ENCODE results near the gene MTSS2.

Gene MTSS2

DNA sequence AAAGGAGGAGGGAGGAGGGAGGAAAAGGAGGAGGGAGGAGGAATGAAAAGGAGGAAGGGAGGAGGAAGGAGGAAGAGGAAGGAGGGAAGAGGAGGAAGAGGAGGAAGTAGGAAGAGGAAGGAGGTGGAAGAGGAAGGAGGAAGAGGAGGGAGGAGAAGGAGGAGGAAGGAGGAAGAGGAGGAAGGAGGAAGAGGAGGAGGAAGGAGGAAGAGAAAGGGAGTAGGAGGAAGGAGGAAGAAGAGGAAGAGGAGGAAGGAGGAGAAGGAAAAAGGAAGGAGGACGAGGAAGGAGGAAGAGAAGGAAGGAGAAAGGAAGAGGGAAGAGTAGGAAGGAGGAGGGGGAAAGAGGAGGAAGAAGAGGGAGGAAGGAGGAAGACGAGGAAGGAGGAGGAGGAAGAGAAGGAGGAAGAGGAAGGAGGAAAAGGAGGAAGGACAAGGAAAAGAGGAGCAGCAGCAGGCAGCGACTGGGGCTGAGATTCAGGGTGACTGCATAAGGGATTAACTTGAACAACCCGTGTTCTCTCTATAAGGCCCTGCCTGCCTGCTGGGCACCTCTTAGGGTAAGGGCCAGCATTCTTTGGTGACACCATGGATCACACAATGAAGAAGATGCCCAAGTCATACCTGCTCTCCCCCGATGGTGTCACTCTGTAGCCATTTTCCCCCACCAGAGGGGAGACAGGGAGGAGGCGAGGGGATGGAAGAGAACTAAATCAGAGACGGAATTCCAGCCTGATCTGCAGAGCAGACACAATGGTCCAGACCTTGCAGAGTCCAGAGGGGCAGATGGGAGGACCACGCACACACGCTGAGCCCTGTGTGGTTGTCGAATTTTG is 40.9 kb downstream of the MTSS2 start:
- ChIA-PET POLR2A (no interaction called here), CTCF (no interaction called here)
- no peaks in the 10 kb centered on the region for H3K36me3 ChIP-seq (ENCODE audit: control insufficient read depth in 2 of 2, insufficient read depth in 1 of 2, low read length in 2 of 2)
- TF ChIP-seq, protein P1, sequence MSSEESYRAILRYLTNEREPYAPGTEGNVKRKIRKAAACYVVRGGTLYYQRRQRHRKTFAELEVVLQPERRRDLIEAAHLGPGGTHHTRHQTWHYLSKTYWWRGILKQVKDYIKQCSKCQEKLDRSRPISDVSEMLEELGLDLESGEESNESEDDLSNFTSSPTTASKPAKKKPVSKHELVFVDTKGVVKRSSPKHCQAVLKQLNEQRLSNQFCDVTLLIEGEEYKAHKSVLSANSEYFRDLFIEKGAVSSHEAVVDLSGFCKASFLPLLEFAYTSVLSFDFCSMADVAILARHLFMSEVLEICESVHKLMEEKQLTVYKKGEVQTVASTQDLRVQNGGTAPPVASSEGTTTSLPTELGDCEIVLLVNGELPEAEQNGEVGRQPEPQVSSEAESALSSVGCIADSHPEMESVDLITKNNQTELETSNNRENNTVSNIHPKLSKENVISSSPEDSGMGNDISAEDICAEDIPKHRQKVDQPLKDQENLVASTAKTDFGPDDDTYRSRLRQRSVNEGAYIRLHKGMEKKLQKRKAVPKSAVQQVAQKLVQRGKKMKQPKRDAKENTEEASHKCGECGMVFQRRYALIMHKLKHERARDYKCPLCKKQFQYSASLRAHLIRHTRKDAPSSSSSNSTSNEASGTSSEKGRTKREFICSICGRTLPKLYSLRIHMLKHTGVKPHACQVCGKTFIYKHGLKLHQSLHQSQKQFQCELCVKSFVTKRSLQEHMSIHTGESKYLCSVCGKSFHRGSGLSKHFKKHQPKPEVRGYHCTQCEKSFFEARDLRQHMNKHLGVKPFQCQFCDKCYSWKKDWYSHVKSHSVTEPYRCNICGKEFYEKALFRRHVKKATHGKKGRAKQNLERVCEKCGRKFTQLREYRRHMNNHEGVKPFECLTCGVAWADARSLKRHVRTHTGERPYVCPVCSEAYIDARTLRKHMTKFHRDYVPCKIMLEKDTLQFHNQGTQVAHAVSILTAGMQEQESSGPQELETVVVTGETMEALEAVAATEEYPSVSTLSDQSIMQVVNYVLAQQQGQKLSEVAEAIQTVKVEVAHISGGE (tag by site-specific recombination; conservative IDR thresholded peaks at IDR 0.05; ENCODE audit: low read depth), result no peak
- TF ChIP-seq ZNF155 (tag by site-specific recombination; IDR thresholded peaks at IDR 0.05) (no peak), ZNF140 (tag by site-specific recombination; IDR thresholded peaks at IDR 0.05) (no peak), ZSCAN16 (tag by site-specific recombination; IDR thresholded peaks at IDR 0.05) (no peak), ZFP37 (tag by site-specific recombination; IDR thresholded peaks at IDR 0.05) (no peak), ZNF416 (tag by site-specific recombination; IDR thresholded peaks at IDR 0.05) (no peak), GLI2 (tag by site-specific recombination; IDR thresholded peaks at IDR 0.05; ENCODE audit: borderline replicate concordance, low read depth) (no peak), HOXD13 (CRISPR knock-in tag; IDR thresholded peaks at IDR 0.05; ENCODE audit: borderline replicate concordance) (no peak), ZBTB21 (tag by site-specific recombination; IDR thresholded peaks at IDR 0.05) (no peak), SP3 (tag by site-specific recombination; IDR thresholded peaks at IDR 0.05) (no peak), HOXA7 (CRISPR knock-in tag; IDR thresholded peaks at IDR 0.05; ENCODE audit: borderline replicate concordance) (no peak), ZNF19 (tag by site-specific recombination; IDR thresholded peaks at IDR 0.05; ENCODE audit: low read depth) (no peak), KLF7 (tag by site-specific recombination; IDR thresholded peaks at IDR 0.05; ENCODE audit: borderline replicate concordance) (0 out of 2 replicates have a peak, but pooled peaks have one; percentile 50), ZNF248 (tag by site-specific recombination; IDR thresholded peaks at IDR 0.05) (0 out of 2 replicates have a peak, but pooled peaks have one; percentile 43), EGR2 (tag by site-specific recombination; IDR thresholded peaks at IDR 0.05; ENCODE audit: low read depth) (peak; percentile 86), ZBTB8A (tag by site-specific recombination; IDR thresholded peaks at IDR 0.05) (no peak), ZNF629 (tag by site-specific recombination; IDR thresholded peaks at IDR 0.05) (no peak), ZNF426 (tag by site-specific recombination; IDR thresholded peaks at IDR 0.05) (no peak), FEZF1 (tag by site-specific recombination; IDR thresholded peaks at IDR 0.05) (no peak), ZFP3 (tag by site-specific recombination; IDR thresholded peaks at IDR 0.05; ENCODE audit: low read depth) (no peak), ZNF600 (tag by site-specific recombination; IDR thresholded peaks at IDR 0.05) (no peak), ZNF16 (tag by site-specific recombination; IDR thresholded peaks at IDR 0.05; ENCODE audit: low read depth) (no peak), SETDB1 (IDR thresholded peaks at IDR 0.05; ENCODE audit: insufficient read length, low read length) (no peak), ZNF544 (tag by site-specific recombination; IDR thresholded peaks at IDR 0.05) (peak; percentile 68), ZNF394 (tag by site-specific recombination; IDR thresholded peaks at IDR 0.05; ENCODE audit: borderline replicate concordance) (no peak)
- TF ChIP-seq, protein P2, sequence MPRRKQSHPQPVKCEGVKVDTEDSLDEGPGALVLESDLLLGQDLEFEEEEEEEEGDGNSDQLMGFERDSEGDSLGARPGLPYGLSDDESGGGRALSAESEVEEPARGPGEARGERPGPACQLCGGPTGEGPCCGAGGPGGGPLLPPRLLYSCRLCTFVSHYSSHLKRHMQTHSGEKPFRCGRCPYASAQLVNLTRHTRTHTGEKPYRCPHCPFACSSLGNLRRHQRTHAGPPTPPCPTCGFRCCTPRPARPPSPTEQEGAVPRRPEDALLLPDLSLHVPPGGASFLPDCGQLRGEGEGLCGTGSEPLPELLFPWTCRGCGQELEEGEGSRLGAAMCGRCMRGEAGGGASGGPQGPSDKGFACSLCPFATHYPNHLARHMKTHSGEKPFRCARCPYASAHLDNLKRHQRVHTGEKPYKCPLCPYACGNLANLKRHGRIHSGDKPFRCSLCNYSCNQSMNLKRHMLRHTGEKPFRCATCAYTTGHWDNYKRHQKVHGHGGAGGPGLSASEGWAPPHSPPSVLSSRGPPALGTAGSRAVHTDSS (tag by site-specific recombination; IDR thresholded peaks at IDR 0.05), result peak; percentile 99
- TF ChIP-seq, protein P3, sequence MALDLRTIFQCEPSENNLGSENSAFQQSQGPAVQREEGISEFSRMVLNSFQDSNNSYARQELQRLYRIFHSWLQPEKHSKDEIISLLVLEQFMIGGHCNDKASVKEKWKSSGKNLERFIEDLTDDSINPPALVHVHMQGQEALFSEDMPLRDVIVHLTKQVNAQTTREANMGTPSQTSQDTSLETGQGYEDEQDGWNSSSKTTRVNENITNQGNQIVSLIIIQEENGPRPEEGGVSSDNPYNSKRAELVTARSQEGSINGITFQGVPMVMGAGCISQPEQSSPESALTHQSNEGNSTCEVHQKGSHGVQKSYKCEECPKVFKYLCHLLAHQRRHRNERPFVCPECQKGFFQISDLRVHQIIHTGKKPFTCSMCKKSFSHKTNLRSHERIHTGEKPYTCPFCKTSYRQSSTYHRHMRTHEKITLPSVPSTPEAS (tag by site-specific recombination; IDR thresholded peaks at IDR 0.05), result no peak
- TF ChIP-seq, protein P4, sequence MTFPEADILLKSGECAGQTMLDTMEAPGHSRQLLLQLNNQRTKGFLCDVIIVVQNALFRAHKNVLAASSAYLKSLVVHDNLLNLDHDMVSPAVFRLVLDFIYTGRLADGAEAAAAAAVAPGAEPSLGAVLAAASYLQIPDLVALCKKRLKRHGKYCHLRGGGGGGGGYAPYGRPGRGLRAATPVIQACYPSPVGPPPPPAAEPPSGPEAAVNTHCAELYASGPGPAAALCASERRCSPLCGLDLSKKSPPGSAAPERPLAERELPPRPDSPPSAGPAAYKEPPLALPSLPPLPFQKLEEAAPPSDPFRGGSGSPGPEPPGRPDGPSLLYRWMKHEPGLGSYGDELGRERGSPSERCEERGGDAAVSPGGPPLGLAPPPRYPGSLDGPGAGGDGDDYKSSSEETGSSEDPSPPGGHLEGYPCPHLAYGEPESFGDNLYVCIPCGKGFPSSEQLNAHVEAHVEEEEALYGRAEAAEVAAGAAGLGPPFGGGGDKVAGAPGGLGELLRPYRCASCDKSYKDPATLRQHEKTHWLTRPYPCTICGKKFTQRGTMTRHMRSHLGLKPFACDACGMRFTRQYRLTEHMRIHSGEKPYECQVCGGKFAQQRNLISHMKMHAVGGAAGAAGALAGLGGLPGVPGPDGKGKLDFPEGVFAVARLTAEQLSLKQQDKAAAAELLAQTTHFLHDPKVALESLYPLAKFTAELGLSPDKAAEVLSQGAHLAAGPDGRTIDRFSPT (tag by site-specific recombination; IDR thresholded peaks at IDR 0.05), result no peak
- TF ChIP-seq, protein P5, sequence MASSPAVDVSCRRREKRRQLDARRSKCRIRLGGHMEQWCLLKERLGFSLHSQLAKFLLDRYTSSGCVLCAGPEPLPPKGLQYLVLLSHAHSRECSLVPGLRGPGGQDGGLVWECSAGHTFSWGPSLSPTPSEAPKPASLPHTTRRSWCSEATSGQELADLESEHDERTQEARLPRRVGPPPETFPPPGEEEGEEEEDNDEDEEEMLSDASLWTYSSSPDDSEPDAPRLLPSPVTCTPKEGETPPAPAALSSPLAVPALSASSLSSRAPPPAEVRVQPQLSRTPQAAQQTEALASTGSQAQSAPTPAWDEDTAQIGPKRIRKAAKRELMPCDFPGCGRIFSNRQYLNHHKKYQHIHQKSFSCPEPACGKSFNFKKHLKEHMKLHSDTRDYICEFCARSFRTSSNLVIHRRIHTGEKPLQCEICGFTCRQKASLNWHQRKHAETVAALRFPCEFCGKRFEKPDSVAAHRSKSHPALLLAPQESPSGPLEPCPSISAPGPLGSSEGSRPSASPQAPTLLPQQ (tag by site-specific recombination; IDR thresholded peaks at IDR 0.05), result no peak

More for the DNA sequence above, 40.9 kb downstream of the MTSS2 start:
- no peaks in the 10 kb centered on the region for H3K9me3 ChIP-seq (ENCODE audit: control insufficient read depth, insufficient read depth, low read depth, low read length)
- H3K4me3 ChIP-seq (ENCODE audit: low read depth, low read length), result no peak overlapping the region
- no peak overlapping the region for H3K27ac ChIP-seq (ENCODE audit: extremely low read depth, low read depth, low read length)
- H3K4me1 ChIP-seq (ENCODE audit: control insufficient read depth, insufficient read depth, low read length), result no peaks in the 10 kb centered on the region
